ENCODE data around the gene POLN. TPM values are rescaled to one million over a fixed set of nuclear protein-coding genes. Genes with fewer than 3 reads are reported as not detected.

The POLN gene
- total RNA-seq, 2 experiments from 2014 or later: 2.1 to 2.3 TPM

DNA sequence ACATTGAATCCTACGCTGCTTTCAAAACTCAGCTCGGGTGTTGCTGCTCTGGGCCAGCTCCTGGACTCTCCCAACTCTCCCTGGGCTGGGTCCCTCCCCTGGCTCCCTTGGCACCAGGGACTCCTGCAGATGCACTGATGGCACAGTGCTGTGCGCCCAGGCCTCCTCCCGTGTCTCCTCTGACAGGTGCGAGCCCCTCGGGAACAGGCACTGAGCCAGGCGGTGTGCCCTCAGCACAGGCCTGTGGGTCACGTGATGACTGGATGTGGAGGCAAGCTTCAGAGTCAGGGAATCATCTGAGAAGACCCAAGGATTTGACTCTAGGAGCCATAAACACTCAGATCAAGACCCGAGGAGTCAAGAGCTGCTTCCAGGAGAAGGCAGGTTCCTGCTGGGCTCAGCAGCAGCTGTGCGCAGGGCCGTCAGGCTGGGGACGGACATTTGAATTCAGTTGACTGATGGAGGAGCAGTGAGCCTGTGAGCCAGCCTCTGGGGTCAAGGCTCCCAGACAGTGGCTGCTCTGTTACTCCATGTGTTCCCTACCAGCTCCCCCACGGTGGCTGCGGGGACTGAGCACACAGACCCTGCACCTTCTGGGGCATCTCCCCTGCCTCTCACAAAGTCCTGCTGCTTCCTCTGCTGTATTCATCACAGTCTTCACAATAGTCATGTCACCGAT lies 149.8 kb downstream of the POLN start:
- TF ChIP-seq, protein P1, sequence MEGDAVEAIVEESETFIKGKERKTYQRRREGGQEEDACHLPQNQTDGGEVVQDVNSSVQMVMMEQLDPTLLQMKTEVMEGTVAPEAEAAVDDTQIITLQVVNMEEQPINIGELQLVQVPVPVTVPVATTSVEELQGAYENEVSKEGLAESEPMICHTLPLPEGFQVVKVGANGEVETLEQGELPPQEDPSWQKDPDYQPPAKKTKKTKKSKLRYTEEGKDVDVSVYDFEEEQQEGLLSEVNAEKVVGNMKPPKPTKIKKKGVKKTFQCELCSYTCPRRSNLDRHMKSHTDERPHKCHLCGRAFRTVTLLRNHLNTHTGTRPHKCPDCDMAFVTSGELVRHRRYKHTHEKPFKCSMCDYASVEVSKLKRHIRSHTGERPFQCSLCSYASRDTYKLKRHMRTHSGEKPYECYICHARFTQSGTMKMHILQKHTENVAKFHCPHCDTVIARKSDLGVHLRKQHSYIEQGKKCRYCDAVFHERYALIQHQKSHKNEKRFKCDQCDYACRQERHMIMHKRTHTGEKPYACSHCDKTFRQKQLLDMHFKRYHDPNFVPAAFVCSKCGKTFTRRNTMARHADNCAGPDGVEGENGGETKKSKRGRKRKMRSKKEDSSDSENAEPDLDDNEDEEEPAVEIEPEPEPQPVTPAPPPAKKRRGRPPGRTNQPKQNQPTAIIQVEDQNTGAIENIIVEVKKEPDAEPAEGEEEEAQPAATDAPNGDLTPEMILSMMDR (IDR thresholded peaks at IDR 0.05): no peak
- no peaks in the 10 kb centered on the region for H3K4me1 Mint-ChIP-seq (ENCODE audit: low read depth)
- Histone ChIP-seq H3K4me1 (ENCODE audit: insufficient read depth, low read length) (no peaks in the 10 kb centered on the region), H3K36me3 (ENCODE audit: insufficient read depth, low read length) (no peaks in the 10 kb centered on the region), H3K27ac (ENCODE audit: low read depth in 1 of 2, low read length in 2 of 2) (no peak overlapping the region), H3K27me3 (ENCODE audit: control insufficient read depth in 1 of 2, insufficient read depth in 2 of 2, low read length in 2 of 2) (no peaks in the 10 kb centered on the region), H3K9me3 (ENCODE audit: control insufficient read depth in 1 of 2, insufficient read depth in 1 of 2, low read length in 2 of 2) (peaks cover 4 to 21% of the 10 kb centered on the region in 2 experiments), H3K4me3 (ENCODE audit: low read length) (no peak overlapping the region)
- POLR2A ChIA-PET: no interaction called here
- DNase-seq: no peak
- no peaks in the 10 kb centered on the region for H3K27me3 Mint-ChIP-seq
- no peaks in the 10 kb centered on the region for H3K9me3 Mint-ChIP-seq
- no peak for ATAC-seq (ENCODE audit: poor library complexity)
- H3K27ac Mint-ChIP-seq: no peak overlapping the region
- intact Hi-C loops (cut with DNase I, micrococcal nuclease): no loop called here
- H3K36me3 Mint-ChIP-seq (ENCODE audit: low read depth): peaks cover 4% of the 10 kb centered on the region
- CTCF ChIA-PET: no interaction called here
- H3K4me3 Mint-ChIP-seq: no peak overlapping the region

DNA sequence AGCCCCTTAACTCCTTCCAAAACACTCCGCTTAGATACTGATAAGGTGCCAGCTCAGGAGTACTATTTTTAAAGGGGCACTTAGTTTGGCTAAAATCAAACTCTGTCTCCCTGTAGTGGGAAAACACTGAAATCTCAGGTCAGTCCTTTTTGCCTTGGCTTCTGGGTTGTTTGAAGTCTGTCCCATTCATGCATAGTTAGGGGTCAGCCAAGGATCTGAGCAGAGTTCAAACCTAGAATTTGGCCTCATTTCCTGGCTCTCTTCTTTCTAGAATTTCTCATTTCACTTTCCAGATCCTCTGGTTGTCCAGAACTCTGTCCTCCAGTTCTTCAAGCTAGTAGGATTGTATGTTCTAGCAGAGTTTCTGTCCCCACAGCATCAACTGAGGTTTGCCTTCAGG lies 151.3 kb downstream of the POLN start:
- ATAC-seq (ENCODE audit: poor library complexity) (no peak), DNase-seq (no peak)
- TF ChIP-seq, protein P1 (IDR thresholded peaks at IDR 0.05): no peak
- ChIA-PET POLR2A (no interaction called here), CTCF (no interaction called here)
- Histone ChIP-seq H3K9me3 (ENCODE audit: control insufficient read depth in 1 of 2, insufficient read depth in 1 of 2, low read length in 2 of 2) (peaks cover 5 to 14% of the 10 kb centered on the region in 2 experiments), H3K27ac (ENCODE audit: low read depth in 1 of 2, low read length in 2 of 2) (no peak overlapping the region), H3K4me3 (ENCODE audit: low read length) (no peak overlapping the region), H3K4me1 (ENCODE audit: insufficient read depth, low read length) (no peaks in the 10 kb centered on the region), H3K27me3 (ENCODE audit: control insufficient read depth in 1 of 2, insufficient read depth in 2 of 2, low read length in 2 of 2) (peaks cover 0 to under 1% of the 10 kb centered on the region in 2 experiments), H3K36me3 (ENCODE audit: insufficient read depth, low read length) (no peaks in the 10 kb centered on the region)
- no peaks in the 10 kb centered on the region for H3K4me1 Mint-ChIP-seq (ENCODE audit: low read depth)
- no peak overlapping the region for H3K4me3 Mint-ChIP-seq
- H3K36me3 Mint-ChIP-seq (ENCODE audit: low read depth): no peaks in the 10 kb centered on the region
- no peak overlapping the region for H3K27ac Mint-ChIP-seq
- no peaks in the 10 kb centered on the region for H3K27me3 Mint-ChIP-seq
- intact Hi-C loops (cut with DNase I, micrococcal nuclease): no loop called here
- H3K9me3 Mint-ChIP-seq: no peaks in the 10 kb centered on the region

DNA sequence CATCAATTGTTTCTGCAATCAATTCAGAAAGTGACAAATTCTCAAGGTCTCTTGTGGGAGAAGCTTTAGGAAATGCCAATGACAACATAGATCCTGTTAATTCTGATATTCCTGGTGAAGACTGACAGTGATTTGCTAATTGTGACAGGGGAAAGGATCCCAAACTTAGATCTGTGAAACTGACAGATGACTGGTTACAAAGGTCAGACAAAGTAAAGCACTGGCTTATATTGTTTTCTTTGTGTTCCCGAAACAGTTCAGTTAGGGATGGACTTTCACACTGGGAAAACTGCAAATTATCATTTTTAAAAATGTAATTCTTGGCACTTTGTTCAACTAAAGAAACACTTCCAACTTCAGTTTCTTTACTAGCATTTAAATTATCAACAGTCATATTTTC lies 152.7 kb downstream of the POLN start:
- ATAC-seq (ENCODE audit: poor library complexity) (no peak), DNase-seq (no peak)
- Mint-ChIP-seq H3K36me3 (ENCODE audit: low read depth) (no peaks in the 10 kb centered on the region), H3K4me1 (ENCODE audit: low read depth) (no peaks in the 10 kb centered on the region), H3K27me3 (no peaks in the 10 kb centered on the region), H3K9me3 (no peaks in the 10 kb centered on the region), H3K4me3 (no peak overlapping the region), H3K27ac (no peak overlapping the region)
- TF ChIP-seq, protein P1 (IDR thresholded peaks at IDR 0.05): no peak
- ChIA-PET CTCF (no interaction called here), POLR2A (no interaction called here)
- Histone ChIP-seq H3K4me1 (ENCODE audit: insufficient read depth, low read length) (no peaks in the 10 kb centered on the region), H3K4me3 (ENCODE audit: low read length) (no peak overlapping the region), H3K27me3 (ENCODE audit: control insufficient read depth in 1 of 2, insufficient read depth in 2 of 2, low read length in 2 of 2) (peaks cover 0 to 3% of the 10 kb centered on the region in 2 experiments), H3K27ac (ENCODE audit: low read depth in 1 of 2, low read length in 2 of 2) (no peak overlapping the region), H3K36me3 (ENCODE audit: insufficient read depth, low read length) (no peaks in the 10 kb centered on the region), H3K9me3 (ENCODE audit: control insufficient read depth in 1 of 2, insufficient read depth in 1 of 2, low read length in 2 of 2) (peaks cover 5% of the 10 kb centered on the region in 2 experiments)
- intact Hi-C loops (cut with DNase I, micrococcal nuclease): no loop called here
